ENCODE measurements around the gene VCP.
"Not testable (repeated sequence)": the region's sequence is repeated elsewhere in the genome, so short reads cannot be mapped to it uniquely, and the experiment has no call there.

Gene VCP

GRCh38 chr9:35057271-35057620 lies 15.2 kb downstream of the VCP start:
- no peak for DNase-seq

GRCh38 chr9:35056571-35057270 lies 15.7 kb downstream of the VCP start:
- no peak for DNase-seq

- DNase-seq: no peak
Observed at GRCh38 chr9:35054871-35055644, 17.4 kb downstream of the VCP start.

GRCh38 chr9:35054185-35054835 lies 18.1 kb downstream of the VCP start:
- DNase-seq: no peak

GRCh38 chr9:35051069-35051967 lies 21.1 kb downstream of the VCP start:
- DNase-seq: no peak

- DNase-seq: no peak
Observed at GRCh38 chr9:35048511-35048910, 23.9 kb downstream of the VCP start.

DNA sequence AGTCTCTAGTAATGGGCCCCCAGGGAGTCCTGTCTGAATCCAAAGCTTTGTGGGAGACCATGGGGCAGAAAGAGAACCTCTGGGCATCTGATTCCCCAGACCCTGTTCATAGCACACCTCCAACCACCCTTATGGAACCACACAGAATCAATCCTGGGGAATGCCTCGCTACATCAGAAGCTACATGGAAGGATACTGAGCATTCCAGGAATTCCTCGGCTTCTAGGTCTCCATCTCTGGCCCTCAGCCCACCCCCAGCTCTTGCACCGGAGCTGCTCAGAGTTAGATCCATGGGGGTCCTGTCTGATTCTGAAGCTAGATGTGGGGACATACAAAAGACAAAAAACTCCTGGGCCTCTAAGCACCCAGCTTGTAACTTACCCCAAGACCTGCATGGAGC lies 28.4 kb downstream of the VCP start:
- DNase-seq: no peak

GRCh38 chr9:35042891-35043545 lies 29.4 kb downstream of the VCP start:
- no peak for DNase-seq

GRCh38 chr9:35042081-35042604 lies 30.3 kb downstream of the VCP start:
- no peak for DNase-seq

GRCh38 chr9:35035851-35036701 lies 36.3 kb downstream of the VCP start:
- DNase-seq: no peak

- DNase-seq: no peak
Observed at GRCh38 chr9:35033101-35033500, 39.3 kb downstream of the VCP start.

- DNase-seq: no peak
Observed at GRCh38 chr9:35029852-35030251, 42.6 kb downstream of the VCP start.

DNA sequence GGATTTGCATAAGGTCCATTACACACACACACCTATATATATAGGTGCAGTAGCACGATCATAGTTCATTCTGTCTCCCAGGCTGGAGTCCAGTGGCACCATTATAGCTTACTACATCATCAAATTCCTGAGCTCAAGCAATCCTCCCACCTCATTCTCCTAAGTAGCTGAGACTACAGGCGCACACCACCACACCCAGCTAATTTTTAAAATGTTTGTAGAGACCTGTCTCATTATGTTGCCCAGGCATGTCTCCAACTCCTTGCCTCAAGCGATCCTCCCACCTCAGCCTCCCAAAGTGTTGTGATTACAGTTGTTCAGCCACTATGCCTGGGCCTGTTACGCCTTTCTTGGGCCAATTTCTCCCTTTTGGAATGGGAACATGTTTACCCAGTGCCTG lies 43.2 kb downstream of the VCP start:
- DNase-seq: no peak

- DNase-seq: no peak
Observed at GRCh38 chr9:35028341-35028740, 44.1 kb downstream of the VCP start.

DNA sequence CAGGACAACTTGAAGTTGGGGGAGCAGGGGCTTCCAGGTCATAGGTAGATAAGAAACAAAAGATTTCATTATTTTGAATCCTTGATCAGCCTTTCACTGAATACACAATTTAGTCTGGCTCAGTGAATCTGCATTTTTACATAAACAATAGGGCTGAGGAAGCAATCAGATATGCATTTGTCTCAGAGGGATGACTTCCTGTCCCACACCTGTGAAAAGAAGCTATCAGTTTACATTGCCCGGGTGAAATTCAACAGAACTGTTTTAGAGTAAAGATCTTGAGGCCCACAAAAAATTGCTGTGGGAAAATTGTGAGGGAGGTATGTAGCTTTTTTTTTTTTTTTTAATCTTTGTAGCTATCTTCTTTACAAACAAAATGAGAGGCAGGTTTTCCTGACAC lies 44.6 kb downstream of the VCP start:
- no peak for DNase-seq

- no peak for DNase-seq
Observed at GRCh38 chr9:35027374-35027773, 45.1 kb downstream of the VCP start.

GRCh38 chr9:35026671-35027070 lies 45.8 kb downstream of the VCP start:
- no peak for DNase-seq

GRCh38 chr9:35023443-35023842 lies 49.0 kb downstream of the VCP start:
- not testable (repeated sequence) for DNase-seq

GRCh38 chr9:35014517-35014916 lies 57.9 kb downstream of the VCP start:
- DNase-seq: no peak

GRCh38 chr9:35010351-35010958 lies 62.0 kb downstream of the VCP start:
- no peak for DNase-seq
